Stimulated activated CD4-positive, alpha-beta T cell treated with anti-CD3 and anti-CD28 coated beads, Interleukin-12 subunit alpha, Interleukin-12 subunit beta, amount 100 ng/mL, for 4 hours (primary cell): Measurements from ENCODE around the gene NDUFS1.
"Not testable (repeated sequence)": the region's sequence is repeated elsewhere in the genome, so short reads cannot be mapped to it uniquely, and the experiment has no call there.

ENCODE experiments used
- DNase-seq: peaks from one replicate; pipeline ENCODE4 v3.0.0-alpha.2; 2020

Gene NDUFS1

GRCh38 chr2:206160807-206161179, 1.5 kb upstream of the NDUFS1 start:
- no peak for DNase-seq

- peak; percentile 66 for DNase-seq
Observed at GRCh38 chr2:206160125-206160806, 1.0 kb upstream of the NDUFS1 start.

DNA sequence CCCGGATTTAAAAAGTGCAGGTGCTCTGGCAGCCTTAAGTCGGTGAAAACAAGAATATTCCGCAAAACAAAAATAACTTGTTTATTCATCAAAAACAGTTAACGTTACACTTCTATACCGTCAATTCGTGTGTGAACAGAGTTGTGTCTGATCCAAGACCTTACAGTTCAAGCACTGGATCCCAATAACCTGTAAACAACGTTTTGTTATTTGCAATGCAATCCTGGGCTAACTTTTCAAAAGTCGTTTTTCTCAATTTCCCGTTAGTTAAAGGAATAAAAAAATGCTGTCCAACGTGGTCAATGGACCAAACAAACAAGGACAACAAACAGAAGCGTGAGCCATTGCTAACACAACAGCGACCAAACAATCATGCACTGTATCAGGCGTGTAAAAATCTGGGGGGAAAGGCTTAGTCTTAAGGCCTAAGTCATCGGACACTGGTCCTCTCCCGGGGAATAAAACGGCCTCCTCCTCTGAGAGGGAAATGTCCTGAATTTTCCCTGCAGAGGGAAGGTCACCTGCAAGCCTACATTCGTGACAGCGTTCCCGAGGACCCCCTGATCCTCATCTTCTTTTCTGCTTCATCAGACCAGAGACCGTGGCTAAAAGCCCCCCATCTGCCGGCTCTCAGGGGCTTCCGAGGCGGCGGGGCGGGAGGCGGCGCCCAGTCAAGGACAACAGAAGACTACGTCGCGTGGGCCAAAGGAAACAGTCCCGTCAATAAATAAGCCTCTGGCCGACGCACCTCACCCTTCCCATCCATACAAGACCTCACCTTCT, 490 bp downstream of the NDUFS1 start:
- DNase-seq, result no peak

DNA sequence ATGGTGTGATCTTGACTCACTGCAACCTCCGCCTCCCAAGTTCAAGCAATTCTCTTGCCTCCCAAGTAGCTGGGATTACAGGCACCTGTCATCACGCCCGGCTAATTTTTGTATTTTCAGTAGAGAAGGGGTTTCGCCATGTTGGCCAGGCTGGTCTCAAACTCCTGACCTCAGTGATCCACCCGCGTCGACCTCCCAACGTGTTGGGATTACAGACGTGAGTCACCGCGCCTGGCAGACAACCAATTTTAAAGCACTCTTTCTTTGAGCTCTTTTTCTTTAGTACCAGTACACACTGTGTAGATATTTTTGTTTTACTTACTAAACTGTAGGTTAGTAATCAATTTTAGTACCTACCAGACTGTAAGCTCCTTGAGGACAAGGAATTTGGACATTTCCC, 2.2 kb downstream of the NDUFS1 start:
- not testable (repeated sequence) for DNase-seq

- no peak for DNase-seq
Observed at GRCh38 chr2:206154197-206154596, 5.0 kb downstream of the NDUFS1 start.

- no peak for DNase-seq
Observed at GRCh38 chr2:206150631-206151030, 8.6 kb downstream of the NDUFS1 start.

DNA sequence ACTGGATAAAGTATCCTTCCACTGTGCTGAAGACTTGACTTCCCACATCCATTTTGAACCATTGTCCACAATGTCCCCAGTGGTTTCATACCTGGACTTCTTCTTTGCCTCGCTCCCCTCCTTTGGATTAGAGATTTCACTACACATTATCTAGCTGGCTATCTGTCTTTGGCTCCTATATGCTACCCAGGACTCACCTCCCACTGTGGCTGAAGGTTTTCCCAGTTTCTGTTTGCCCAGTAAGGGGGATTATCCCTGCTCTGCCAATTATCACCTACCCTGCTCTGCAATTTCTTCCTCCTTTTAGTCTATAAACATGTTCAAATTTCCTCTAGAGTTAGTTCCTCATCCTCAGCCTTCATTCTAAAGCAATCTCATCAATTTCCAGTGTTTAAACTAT, 9.1 kb downstream of the NDUFS1 start:
- no peak for DNase-seq

- DNase-seq, result no peak
Observed at GRCh38 chr2:206149330-206149729, 9.9 kb downstream of the NDUFS1 start.

GRCh38 chr2:206145665-206146064, 13.6 kb downstream of the NDUFS1 start:
- DNase-seq, result no peak

DNA sequence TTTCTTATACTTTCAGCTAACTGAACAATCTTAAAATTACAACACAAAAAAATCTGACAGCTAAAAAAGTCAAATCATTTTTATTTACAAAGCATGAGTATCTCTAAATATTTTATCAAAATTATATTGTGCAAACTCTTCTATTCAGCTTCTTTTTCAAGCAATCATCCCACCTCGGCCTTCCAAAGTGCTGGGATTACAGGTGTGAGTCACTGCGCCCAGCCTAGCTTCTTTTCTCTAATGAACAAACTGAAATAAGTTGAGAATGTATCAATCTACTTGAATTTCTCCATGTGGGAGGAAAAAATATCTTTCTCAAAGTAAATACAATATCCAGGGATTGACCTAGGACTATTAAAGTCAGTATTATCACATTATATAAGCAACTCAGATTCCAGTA, 14.9 kb downstream of the NDUFS1 start:
- no peak for DNase-seq

DNA sequence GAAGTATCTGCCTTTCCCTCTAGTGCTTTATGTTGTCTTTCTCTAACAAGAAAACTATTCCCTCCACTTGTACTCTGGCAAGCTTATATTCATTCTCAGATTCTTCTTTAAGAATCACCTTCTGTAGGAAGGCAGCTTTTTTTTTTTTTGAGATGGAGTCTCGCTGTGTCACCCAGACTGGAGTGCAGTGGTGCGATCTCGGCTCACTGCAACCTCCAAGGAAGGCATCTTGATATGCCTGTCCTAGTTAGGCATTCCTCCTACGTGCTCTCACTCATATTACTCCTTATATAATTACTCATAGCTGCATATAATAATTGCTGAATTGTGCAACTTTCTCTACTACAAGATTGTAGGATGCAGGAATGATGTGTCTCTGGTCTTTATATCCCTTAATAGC, 15.8 kb downstream of the NDUFS1 start:
- no peak for DNase-seq

DNA sequence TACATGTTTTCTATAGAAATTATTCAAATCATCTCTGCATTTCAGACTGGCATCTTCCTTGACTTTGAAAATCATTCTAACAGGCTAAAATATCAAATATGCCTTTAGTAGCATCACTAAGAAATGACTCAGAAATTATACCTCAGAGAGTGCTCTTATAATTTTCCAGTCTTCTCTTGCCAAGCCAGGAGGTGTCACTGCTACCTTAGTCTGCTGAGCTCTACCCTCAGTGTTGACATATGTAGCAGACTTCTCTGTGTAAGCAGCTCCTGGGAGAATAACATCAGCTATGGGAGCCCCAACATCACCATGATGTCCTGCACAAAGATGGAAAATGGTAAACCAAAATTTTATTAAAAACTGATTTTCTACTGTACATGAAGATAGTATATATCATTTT, 31.6 kb downstream of the NDUFS1 start:
- no peak for DNase-seq

- DNase-seq, result no peak
Observed at GRCh38 chr2:206125901-206126300, 33.3 kb downstream of the NDUFS1 start.

- not testable (repeated sequence) for DNase-seq
Observed at GRCh38 chr2:206122569-206122968, 36.7 kb downstream of the NDUFS1 start.

GRCh38 chr2:206116278-206116677, 43.0 kb downstream of the NDUFS1 start:
- DNase-seq, result no peak

DNA sequence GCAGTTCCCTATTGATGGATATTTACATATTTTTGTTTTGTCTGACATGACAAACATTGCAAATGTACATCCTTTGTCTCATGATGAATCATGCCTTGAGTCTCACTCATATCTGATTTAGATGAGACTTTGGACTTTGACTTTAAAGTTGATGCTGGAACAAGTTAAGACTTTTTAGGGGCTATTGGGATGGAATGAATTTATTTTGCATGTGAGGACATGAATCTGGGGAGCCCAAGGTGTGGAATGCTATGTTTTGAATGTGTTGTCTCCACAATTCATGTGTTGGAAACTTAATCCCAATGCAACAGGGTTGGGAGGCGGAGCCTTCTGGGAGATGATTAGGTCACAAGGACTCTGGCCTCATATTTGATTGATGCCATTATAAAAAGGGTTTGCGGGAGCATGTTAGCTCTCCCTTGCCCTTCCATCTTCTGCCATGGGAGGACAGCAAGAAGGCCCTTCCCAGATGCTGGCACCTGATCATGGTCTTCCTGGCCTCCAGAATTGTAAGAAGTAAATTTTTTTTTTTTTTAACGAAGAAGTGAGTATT, 44.1 kb downstream of the NDUFS1 start:
- DNase-seq, result no peak

DNA sequence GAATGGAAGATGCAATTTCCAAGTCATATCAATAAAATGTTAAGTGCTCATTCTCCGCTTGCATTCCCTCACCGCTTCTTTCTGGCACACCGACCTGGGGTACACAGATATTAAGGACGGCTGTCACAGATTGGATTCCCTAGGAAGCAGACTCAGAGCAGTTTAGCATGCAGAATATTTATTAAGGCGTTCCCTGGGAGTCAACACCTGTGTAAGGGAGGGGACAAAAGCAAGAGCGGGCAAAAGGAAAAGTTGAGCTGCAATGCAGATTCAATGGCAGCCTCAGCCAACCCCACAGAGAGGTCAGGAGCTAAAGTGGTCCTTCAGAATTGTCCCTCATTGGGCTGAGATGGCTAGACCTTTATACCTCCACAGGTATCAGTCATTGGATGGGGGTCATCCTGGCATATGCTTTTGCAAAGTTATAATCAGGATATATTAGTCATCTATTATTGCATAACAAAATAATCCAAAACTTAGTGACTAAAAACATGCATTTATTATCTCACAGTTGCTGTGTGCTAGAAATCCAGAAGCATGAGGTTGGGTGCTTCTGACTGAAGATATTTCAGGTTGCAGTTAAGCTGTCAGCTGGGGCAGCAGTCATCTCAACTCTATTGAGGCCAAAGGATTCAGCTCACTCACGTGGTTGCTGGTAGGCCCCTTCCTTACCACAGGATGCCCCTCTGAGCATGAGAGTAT, 46.2 kb downstream of the NDUFS1 start:
- DNase-seq, result no peak

DNA sequence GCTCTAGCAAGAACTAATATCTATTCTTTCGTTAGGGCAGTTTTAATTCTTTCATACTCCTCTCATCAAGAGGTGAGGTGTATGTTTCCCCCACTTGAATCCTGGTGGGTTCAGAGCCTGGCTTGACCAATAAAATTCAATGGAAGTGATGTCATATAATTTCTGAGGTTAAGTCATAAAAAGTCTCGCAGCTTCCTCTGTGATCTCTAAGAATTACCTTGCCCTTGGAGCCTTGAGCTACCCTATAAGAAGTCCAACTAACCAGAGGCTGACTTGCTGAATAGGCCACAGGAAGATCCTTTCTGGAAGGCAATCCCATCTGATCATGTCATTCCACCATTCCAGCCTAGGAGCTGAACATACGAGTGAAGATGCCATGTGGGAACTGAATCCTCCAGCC, 47.1 kb downstream of the NDUFS1 start:
- no peak for DNase-seq

DNA sequence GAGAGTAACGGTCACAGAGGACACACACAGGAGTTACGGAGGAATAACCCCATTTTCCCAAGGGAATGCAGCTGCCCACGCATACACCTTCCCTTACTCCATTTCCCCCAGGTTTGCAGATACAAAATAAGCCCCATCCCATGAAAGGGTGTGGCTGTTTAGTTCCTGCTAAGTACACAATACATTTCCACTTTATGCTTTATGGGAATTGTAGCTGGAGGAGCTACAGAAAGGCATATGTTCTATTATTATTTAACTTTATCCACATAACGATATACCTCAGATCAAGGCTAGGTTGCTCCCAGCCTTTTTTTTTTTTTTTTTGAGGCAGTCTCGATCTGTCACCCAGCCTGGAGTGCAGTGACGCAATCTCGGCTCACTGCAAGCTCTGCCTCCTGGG, 50.5 kb downstream of the NDUFS1 start:
- DNase-seq, result no peak

DNA sequence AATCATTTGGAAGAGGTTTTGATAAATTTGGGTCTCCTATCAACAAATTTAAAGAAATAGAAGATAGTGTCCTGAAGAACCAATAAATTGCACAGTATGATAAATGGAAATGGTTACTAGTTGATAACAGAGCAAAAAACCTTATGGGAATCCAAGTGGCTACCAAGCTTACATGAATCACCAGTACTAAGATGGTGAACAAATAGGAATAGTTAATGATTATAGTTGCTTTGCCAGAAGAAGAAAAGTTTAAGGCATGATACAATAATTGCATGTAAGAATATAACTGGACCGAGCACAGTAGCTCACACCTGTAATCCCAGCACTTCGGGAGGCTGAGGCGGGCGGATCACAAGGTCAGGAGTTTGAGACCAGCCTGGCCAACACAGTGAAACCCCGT, 53.7 kb downstream of the NDUFS1 start:
- no peak for DNase-seq

- no peak for DNase-seq
Observed at GRCh38 chr2:206105038-206105437, 54.2 kb downstream of the NDUFS1 start.

DNA sequence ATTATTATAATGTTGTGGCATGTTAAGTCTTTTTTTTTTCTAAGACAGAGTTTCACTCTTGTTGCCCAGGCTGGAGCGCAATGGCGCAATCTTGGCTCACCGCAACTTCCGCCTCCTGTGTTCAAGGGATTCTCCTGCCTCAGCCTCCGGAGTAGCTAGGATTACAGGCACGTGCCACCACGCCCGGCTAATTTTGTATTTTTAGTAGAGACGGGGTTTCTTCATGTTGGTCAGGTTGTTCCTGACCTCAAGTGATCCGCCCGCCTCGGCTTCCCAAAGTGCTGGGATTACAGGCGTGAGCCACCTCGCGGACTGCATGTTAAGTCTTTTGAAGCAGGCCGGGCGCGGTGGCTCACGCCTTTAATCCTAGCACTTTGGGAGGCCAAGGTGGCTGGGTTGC, 60.4 kb downstream of the NDUFS1 start:
- not testable (repeated sequence) for DNase-seq

DNA sequence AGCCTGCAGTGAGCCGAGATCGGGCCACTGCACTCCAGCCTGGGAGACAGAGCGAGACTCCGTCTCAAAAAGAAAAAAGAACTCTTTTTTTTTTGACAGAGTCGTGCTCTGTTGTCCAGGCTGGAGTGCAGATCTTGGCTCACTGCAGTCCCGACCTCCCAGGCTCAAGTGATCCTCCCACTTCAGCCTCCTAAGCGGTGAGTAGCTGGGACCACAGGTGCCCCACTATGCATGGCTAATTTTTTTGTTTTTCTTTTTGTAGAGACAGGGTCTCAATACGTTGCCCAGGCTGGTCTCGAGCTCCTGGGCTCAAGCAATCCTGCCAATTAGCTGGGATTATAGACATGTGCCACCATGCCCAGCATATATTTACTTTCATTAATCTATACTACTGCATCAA, 60.8 kb downstream of the NDUFS1 start:
- no peak for DNase-seq

- DNase-seq, result no peak
Observed at GRCh38 chr2:206096876-206097275, 62.4 kb downstream of the NDUFS1 start.
